ENCODE results near the gene HTR3B. TPM values are rescaled to one million over a fixed set of nuclear protein-coding genes. Genes with fewer than 3 reads are reported as not detected.

HTR3B gene
- polyA plus RNA-seq, 1 donor (not counting 4 experiments of a cell fraction or from before 2014, with no cell fraction given): not detected

GRCh38 chr11:113875234-113876073 lies 29.1 kb upstream of the HTR3B start, which contains the start of gene USP28:
USP28 (minus strand) TSS chr11:113875572; CDS start chr11:113875501, 71 bp downstream.
- H3K4me2 ChIP-seq (ENCODE audit: control insufficient read depth, extremely low read depth, insufficient read depth, low read depth, low read length): peak within 1 kb of the TSS; percentile 95
- FAIRE-seq (no peak), DNase-seq (ENCODE audit: low read depth, low spot score) (peak; percentile 58)
- H3K9me1 ChIP-seq (ENCODE audit: control insufficient read depth, extremely low read depth, insufficient read depth, low read length): no peaks in the 10 kb centered on the region
- no peaks in the 10 kb centered on the region for H4K20me1 ChIP-seq (ENCODE audit: control insufficient read depth, extremely low read depth, insufficient read depth, low read length)
- H3K36me3 ChIP-seq (ENCODE audit: control insufficient read depth in 2 of 2, extremely low read depth in 1 of 2, insufficient read depth in 2 of 2, low read length in 2 of 2): peaks cover 0 to 1% of the 10 kb centered on the region in 2 experiments
- H3K27me3 ChIP-seq (ENCODE audit: control insufficient read depth, extremely low read depth, insufficient read depth, low read length): no peaks in the 10 kb centered on the region
- peaks cover 10% of the 10 kb centered on the region for H3K79me2 ChIP-seq (ENCODE audit: control insufficient read depth, insufficient read depth, low read length)
- H3K9ac ChIP-seq (ENCODE audit: control insufficient read depth, extremely low read depth, insufficient read depth, low read length): peak within 1 kb of the TSS; percentile 88
- no peaks in the 10 kb centered on the region for H3K9me3 ChIP-seq (ENCODE audit: control insufficient read depth, low read depth, low read length)
- dilution Hi-C loops (cut with MboI; ENCODE audit: extremely low pct_ligation_motif_present, low sequenced_read_pairs): no loop called here
- peak within 1 kb of the TSS; percentile 77 for H3K27ac ChIP-seq (ENCODE audit: control insufficient read depth, insufficient read depth, low read length)
- peak within 1 kb of the TSS; percentile 72 to 93 (median 81) for H3K4me3 ChIP-seq (ENCODE audit: control insufficient read depth in 2 of 3, extremely low read depth in 1 of 3, insufficient read depth in 2 of 3, low read depth in 1 of 3, low read length in 3 of 3)
- H3K4me1 ChIP-seq (ENCODE audit: control insufficient read depth, extremely low read depth, insufficient read depth, low read length): peaks cover 10% of the 10 kb centered on the region
- peak within 1 kb of the TSS; percentile 94 for H2AFZ ChIP-seq (ENCODE audit: control insufficient read depth, low read length)
- TF ChIP-seq EZH2 (IDR thresholded peaks at IDR 0.05; ENCODE audit: low read length) (no peak), CTCF (optimal IDR thresholded peaks at IDR 0.05 in 1 of 3, IDR thresholded peaks at IDR 0.05 in 1 of 3, conservative IDR thresholded peaks at IDR 0.05 in 1 of 3; ENCODE audit: extremely low read depth in 1 of 3, insufficient read depth in 2 of 3, low read length in 3 of 3) (no peak)

- Histone ChIP-seq H3K4me3 (ENCODE audit: control insufficient read depth in 2 of 3, extremely low read depth in 1 of 3, insufficient read depth in 2 of 3, low read depth in 1 of 3, low read length in 3 of 3) (peak overlapping the region; percentile 70 to 80 (median 72)), H3K27ac (ENCODE audit: control insufficient read depth, insufficient read depth, low read length) (peak overlapping the region; percentile 77), H3K27me3 (ENCODE audit: control insufficient read depth, extremely low read depth, insufficient read depth, low read length) (no peaks in the 10 kb centered on the region), H3K9ac (ENCODE audit: control insufficient read depth, extremely low read depth, insufficient read depth, low read length) (peak overlapping the region; percentile 82), H3K36me3 (ENCODE audit: control insufficient read depth in 2 of 2, extremely low read depth in 1 of 2, insufficient read depth in 2 of 2, low read length in 2 of 2) (no peaks in the 10 kb centered on the region), H3K4me1 (ENCODE audit: control insufficient read depth, extremely low read depth, insufficient read depth, low read length) (peaks cover 10% of the 10 kb centered on the region), H3K9me3 (ENCODE audit: control insufficient read depth, low read depth, low read length) (no peaks in the 10 kb centered on the region), H4K20me1 (ENCODE audit: control insufficient read depth, extremely low read depth, insufficient read depth, low read length) (no peaks in the 10 kb centered on the region), H3K79me2 (ENCODE audit: control insufficient read depth, insufficient read depth, low read length) (peaks cover 10% of the 10 kb centered on the region), H3K9me1 (ENCODE audit: control insufficient read depth, extremely low read depth, insufficient read depth, low read length) (no peaks in the 10 kb centered on the region), H2AFZ (ENCODE audit: control insufficient read depth, low read length) (peak overlapping the region; percentile 94), H3K4me2 (ENCODE audit: control insufficient read depth, extremely low read depth, insufficient read depth, low read depth, low read length) (peak overlapping the region; percentile 95)
- FAIRE-seq (no peak), DNase-seq (ENCODE audit: low read depth, low spot score) (no peak)
- dilution Hi-C loops (cut with MboI; ENCODE audit: extremely low pct_ligation_motif_present, low sequenced_read_pairs): no loop called here
- no peak for TF ChIP-seq CTCF (optimal IDR thresholded peaks at IDR 0.05 in 1 of 3, IDR thresholded peaks at IDR 0.05 in 1 of 3, conservative IDR thresholded peaks at IDR 0.05 in 1 of 3; ENCODE audit: extremely low read depth in 1 of 3, insufficient read depth in 2 of 3, low read length in 3 of 3)
- no peak for TF ChIP-seq EZH2 (IDR thresholded peaks at IDR 0.05; ENCODE audit: low read length)
These were observed 28.4 kb upstream of the HTR3B start for GRCh38 chr11:113876074-113876797.

Measured in keratinocyte (primary cell).